Measurements from ENCODE around the gene MEF2B.
"Not testable (repeated sequence)": the region's sequence is repeated elsewhere in the genome, so short reads cannot be mapped to it uniquely, and the experiment has no call there.

The MEF2B gene

DNA sequence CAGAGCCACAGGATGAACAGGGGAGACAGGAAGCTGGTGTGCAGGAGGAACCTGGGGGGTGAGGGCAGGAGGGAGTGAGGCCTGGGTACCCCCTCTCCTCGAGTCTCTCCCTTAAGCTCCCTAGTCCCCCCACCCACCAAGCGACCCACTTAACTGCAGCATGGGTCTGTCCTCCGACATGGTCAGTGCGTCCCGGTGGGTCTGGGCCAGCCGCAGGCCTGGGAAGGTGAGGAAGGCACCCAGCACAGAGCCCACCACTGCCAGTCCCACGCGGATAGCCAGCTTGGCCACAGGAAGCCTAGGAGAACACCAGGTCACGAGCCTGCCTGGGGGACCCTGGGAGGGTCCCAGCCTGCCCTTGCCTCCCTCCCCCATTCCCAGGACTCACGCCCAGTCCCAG lies 48.7 kb downstream of the MEF2B start:
- no peak for DNase-seq

DNA sequence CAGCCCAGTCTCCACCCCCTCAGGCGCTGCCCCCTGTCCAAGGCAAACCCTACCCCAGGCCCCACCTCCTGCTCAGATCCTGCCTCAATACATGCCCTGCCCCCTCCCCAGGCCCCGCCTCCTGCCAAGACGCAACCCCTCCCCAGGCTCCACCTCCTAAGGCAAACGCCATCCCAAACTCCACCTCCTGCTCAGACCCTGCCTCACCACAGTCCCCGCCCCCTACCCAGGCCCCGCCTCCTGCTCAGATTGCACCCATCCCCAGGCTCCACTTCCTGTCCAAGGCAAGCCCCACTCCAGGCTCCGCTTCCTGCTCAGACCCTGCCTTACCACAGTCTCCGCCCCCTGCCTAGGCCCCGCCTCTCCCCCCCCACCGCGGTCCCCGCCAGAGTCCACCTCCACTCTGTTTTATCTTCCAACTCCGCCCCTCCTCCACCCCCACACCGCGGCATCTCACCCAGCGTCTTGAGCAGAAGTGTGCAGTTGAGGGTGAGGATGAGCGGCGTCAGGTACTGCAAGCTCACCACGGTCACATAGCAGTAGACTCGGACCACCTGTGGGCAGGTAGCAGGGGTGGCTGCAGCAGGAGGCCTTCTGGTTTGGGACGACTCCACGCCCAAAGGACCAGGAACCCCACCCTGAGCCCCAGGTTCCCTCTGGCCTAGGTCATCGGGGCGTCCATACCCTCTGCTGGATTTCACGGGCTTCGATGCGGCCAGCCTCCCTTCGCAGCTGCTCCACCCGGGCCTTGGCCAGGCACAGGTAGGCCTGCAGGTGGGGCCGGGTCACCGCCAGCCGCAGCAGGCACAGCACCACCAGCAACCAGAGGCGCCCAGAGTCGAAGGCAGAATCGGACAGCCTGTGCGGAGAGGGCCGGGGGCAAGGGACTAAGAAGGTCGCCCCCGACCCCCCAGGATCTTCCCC lies 49.5 kb downstream of the MEF2B start:
- DNase-seq = no peak

GRCh38 chr19:19119325-19120237 lies 50.5 kb downstream of the MEF2B start:
- no peak for DNase-seq

- DNase-seq = peak; percentile 30
Observed at GRCh38 chr19:19115954-19116353, 54.1 kb downstream of the MEF2B start.

GRCh38 chr19:19113040-19113626 lies 56.9 kb downstream of the MEF2B start:
- DNase-seq = no peak

DNA sequence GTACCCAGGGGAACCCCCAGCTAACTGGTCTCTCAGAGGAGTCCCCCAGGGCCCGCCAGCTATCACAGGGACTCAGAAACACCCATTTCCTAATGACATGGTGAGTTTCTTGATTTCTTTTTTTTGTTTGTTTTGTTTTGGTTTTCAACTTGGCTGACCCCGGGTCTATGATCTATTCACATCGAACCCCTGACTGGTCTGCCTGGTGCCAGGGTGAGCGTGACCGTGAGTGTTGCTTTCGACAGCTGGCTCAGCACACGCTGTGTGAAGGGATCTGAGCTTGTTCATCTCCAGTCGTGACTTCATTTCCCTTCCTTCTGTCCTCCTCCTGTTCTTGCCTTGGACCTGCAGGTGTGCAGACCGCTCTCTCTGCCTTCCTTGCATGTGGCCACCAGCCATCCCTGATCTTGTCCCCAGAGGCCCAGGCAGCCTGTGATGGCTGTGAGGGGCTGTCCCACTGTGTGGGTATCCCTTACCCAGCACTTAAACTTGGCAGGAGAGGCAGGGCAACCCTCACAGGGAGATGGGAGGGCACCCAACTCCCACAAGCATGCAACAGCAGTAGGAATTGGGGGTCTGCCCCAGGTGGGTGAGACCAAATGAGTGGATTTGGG lies 58.0 kb downstream of the MEF2B start:
- no peak for DNase-seq

DNA sequence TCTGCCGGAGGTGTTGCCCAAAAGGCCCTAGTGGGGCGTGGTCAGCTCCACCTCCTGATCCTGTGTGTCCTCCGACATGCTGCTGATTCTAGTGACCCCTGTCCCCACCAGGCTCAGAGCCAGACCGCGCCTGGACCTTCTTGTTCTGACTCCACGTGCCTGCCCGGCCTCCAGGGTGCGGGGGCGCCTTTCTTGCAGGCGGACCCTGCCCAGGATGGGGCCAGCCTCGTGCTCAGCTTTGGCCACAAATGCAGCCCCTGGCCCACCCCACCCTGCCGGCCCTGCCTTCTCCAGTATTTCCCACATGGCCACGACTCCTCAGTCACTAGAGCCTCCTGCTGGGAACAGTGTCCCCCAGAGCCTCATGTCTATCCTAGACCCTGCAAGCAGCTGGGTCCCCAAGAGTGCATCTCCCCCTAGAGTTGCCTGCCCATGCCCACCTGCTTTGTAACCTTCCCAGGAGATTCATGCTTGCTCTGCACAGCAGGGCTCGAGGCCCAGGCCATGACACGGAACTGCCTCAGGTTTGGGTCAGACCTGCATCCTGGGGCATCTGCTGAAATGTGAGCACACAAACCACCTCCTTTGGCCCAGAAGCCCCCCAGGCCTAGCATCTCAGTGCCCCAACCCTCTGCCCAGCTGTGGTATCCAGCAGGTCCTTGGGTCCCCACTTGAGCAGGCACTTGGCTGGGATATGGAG lies 58.8 kb downstream of the MEF2B start:
- DNase-seq = no peak

DNA sequence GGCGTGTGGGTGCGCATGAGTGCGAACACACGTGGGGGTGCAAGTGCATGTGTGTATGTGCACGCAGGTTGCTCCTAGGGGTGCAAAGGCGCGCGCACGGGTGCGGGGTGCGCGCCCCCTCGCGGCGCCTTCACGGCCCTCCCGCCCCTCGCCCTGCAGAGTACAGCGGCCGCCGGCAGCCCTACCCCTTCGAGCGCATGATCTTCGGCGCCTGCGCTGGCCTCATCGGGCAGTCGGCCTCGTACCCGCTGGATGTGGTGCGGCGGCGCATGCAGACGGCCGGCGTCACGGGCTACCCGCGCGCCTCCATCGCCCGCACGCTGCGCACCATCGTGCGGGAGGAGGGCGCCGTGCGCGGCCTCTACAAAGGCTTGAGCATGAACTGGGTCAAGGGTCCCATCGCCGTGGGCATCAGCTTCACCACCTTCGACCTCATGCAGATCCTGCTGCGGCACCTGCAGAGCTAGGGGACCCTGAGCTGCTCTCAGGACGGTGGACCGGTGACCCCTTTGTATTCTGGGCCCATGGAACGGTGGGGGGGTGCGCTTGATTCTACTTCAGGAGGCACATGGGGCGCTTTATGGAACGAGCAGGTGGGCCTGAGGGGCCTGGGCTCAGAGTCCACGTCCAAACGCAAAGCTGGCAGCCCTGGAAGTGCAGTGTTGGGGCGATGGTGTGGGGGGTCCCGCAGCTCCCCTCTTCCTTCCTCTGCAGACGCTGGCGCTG lies 59.5 kb downstream of the MEF2B start:
- DNase-seq = no peak

GRCh38 chr19:19109601-19110000 lies 60.5 kb downstream of the MEF2B start:
- DNase-seq = no peak

GRCh38 chr19:19107654-19108053 lies 62.4 kb downstream of the MEF2B start:
- no peak for DNase-seq

GRCh38 chr19:19106938-19107337 lies 63.1 kb downstream of the MEF2B start:
- not testable (repeated sequence) for DNase-seq

DNA sequence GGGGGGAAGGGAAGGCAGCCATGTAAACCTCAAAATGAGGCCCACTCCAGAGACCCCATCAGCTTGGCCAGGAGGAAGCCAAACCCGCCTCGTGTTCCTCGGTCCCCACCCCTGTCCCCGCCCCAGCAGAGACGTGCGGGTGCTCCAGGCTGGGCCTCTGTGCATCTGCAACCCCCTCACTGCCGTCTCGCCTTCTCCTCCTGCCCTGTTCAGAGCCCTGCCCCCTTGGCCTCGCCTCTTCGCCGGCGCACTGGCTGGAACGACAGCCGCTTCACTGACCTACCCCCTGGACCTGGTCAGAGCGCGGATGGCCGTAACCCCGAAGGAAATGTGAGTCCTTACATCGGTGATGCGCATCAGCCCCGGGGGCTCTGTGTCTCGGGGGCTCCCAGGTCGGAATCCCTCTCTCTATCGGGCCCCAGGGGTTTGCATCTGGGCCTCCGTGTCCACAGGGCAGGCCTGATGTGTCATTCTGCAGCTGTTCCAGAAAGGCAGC lies 64.0 kb downstream of the MEF2B start:
- no peak for DNase-seq

- no peak for DNase-seq
Observed at GRCh38 chr19:19105365-19106055, 64.6 kb downstream of the MEF2B start.

DNA sequence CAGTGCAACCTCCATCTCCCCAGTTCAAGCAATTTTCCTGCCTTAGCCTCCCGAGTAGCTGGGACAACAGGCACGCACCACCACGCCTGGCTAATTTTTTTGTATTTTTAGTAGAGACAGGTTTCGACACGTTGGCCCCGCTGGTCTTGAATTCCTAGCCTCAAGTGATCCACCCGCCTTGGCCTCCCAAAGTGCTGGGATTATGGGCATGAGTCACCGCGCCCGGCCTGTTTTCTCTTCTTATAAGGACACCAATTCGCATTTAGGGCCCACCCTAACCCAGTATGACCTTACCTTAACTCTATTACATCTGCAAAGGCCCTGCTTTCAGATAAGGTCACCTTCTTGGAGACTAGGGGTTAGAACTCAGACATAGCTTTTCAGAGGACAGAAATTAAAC lies 66.9 kb downstream of the MEF2B start:
- no peak for DNase-seq

- not testable (repeated sequence) for DNase-seq
Observed at GRCh38 chr19:19102566-19102965, 67.5 kb downstream of the MEF2B start.

DNA sequence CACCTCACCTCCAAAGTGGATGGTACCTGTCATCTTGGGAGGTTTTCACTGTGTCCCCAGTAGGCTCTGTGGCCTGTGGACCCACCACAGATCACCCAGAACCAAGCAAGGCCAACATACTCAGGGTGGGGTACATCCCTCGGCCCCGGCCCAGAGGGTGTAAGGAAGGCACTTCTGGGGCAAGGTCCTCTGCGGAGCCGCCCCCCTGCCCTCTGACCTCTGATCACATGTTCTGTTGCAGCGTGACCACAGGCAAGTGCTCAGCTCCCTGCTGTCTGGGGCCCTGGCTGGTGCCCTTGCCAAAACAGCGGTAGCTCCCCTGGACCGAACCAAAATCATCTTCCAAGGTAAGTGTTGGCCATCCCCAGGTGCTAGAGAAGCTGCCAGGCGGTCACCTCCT lies 68.5 kb downstream of the MEF2B start:
- DNase-seq = no peak

DNA sequence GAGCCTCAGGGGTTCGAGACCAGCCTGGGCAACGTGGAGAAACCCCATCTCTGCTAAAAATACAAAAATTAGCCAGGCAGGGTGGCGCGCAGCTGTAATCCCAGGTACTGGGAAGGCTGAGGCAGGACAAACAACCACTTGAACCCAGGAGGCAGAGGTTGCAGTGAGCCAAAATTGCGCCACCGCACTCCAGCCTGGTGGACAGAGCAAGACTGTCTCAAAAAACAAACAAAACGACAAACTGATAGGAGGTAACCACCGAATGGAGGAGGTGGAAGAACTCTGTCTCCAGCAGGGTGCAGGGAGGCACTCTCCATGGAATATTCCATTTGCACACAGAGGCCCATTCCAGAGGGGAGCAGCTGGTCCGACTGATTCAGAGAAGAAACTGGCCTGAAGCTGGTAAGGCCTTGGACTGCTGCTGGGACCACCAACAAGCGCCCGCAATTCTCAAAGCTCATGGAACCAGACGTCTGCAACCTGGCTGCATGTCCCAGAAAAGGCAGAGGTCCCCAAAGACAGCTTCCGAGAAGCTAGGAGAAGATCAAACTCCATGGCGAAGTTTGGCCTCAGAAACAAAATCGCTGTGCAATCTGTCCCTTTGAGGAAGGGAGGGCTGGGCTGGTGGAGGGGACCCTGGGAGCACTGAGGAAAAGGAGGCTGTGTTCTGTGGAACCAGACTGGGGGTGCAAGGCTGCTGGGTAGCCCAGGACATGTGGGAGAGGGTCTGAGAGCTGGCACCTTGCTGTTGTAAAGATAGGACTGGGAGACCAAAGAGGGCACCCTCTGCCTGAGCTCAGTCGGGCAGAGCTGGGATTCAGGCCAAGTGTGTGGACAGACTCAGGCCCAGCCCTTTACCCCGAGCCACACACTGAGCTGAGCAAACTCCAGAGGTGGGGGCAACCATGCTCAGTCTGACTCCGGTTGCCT lies 71.1 kb downstream of the MEF2B start:
- DNase-seq = no peak

- DNase-seq = no peak
Observed at GRCh38 chr19:19098084-19098702, 71.9 kb downstream of the MEF2B start.
